Upper lobe of left lung (tissue), 6 donors: ENCODE measurements around the gene ITFG1. TPM values are rescaled to one million over a fixed set of nuclear protein-coding genes. Genes with fewer than 3 reads are reported as not detected.
"Not testable (repeated sequence)": the region's sequence is repeated elsewhere in the genome, so short reads cannot be mapped to it uniquely, and the experiment has no call there.

ENCODE experiments used
- ATAC-seq, 2 donors: fragments of 200-7000 bp; cut with Tn5 transposase; one replicate each; pipeline ENCODE4 v1.9.1; 2022; ENCODE audit warnings: mild to moderate bottlenecking in 2 of 2, moderate library complexity in 2 of 2; ENCODE audit not compliant: low FRiP score in 2 of 2
- DNase-seq, 2 donors: peaks; one replicate each; pipeline ENCODE4 v3.0.0-alpha.2; 2019 to 2020
- H3K27ac ChIP-seq, 4 donors: fragments of 200-600 bp; sonication (generic); one replicate each; pipeline ENCODE4 v1.5.1; 2016 to 2019
- H3K27me3 ChIP-seq, 4 donors: fragments of 200-600 bp; sonication (generic); one replicate each; pipeline ENCODE4 v1.5.1; 2017 to 2019
- H3K36me3 ChIP-seq, 4 donors: fragments of 200-600 bp; sonication (generic); one replicate each; pipeline ENCODE4 v1.5.1; 2016 to 2019
- H3K4me1 ChIP-seq, 4 donors: fragments of 200-600 bp; sonication (generic); one replicate each; pipeline ENCODE4 v1.5.1; 2018 to 2019
- H3K4me3 ChIP-seq, 4 donors: fragments of 200-600 bp; sonication (generic); one replicate each; pipeline ENCODE4 v1.5.1; 2017 to 2019; ENCODE audit warnings: mild to moderate bottlenecking in 2 of 4, moderate library complexity in 1 of 4
- H3K9me3 ChIP-seq, 4 donors: fragments of 200-600 bp; sonication (generic); one replicate each; pipeline ENCODE4 v1.5.1; 2018 to 2019
- CTCF ChIP-seq, 6 experiments: fragments of 450-650 bp in 4 of 6; fragments of 200-600 bp in 2 of 6; sonication (generic) in 2 of 6; IDR thresholded peaks; one replicate each; pipeline ENCODE4 v1.5.1; 2016 to 2019; ENCODE audit warnings: antibody characterized with exemption in 6 of 6
- EP300 ChIP-seq, 4 donors: sonication (generic); formaldehyde crosslinking; IDR thresholded peaks; one replicate each; pipeline ENCODE4 v1.5.1; 2017; ENCODE audit warnings: antibody characterized with exemption in 4 of 4, control low read depth in 2 of 4
- POLR2A ChIP-seq, 4 donors: fragments of 450-650 bp; IDR thresholded peaks; one replicate each; pipeline ENCODE4 v1.5.1; 2016 to 2017; ENCODE audit warnings: antibody characterized with exemption in 4 of 4, mild to moderate bottlenecking in 2 of 4
- POLR2AphosphoS5 ChIP-seq, 2 donors: sonication (generic); formaldehyde crosslinking; IDR thresholded peaks; one replicate each; pipeline ENCODE4 v1.5.1; 2017; ENCODE audit warnings: antibody characterized with exemption in 2 of 2
- WGBS, 2 donors: methylation state at CpG; one replicate each; pipeline ENCODE4 v1.1.5; 2017 to 2018; 5-methylcytosine and 5-hydroxymethylcytosine counted together
- total RNA-seq, 6 donors: library from RNA; depleted of rRNA in 4 of 6; stranded (reverse); fragments of >200 nt in 4 of 6; gene quantifications; one replicate each; pipeline versions ENCODE4 v1.1.0 to v1.2.1, GENCODE V29; 2016 to 2021
- donor health status: DM: no; HTN: no; CAD: no; lungs with moderate emphysema.
- donor health status: DM: no; HTN: yes; CAD: no; lungs with severe emphysema.

The ITFG1 gene
- total RNA-seq, 6 donors from 2014 or later = 23.7 to 58.1 (median 43.6) TPM

- H3K4me1 ChIP-seq = no peaks in the 10 kb centered on the region
- no peaks in the 10 kb centered on the region for H3K27me3 ChIP-seq
- WGBS, 2 donors = 78 to 84% methylated on average over 4 of the region's 4 CpGs
- no peak overlapping the region for H3K4me3 ChIP-seq
- H3K27ac ChIP-seq = no peak overlapping the region
- ATAC-seq = no peak
- no peak for DNase-seq
- TF ChIP-seq POLR2AphosphoS5 (IDR thresholded peaks at IDR 0.05) (no peak), CTCF (IDR thresholded peaks at IDR 0.05) (no peak), POLR2A (IDR thresholded peaks at IDR 0.05) (no peak), EP300 (IDR thresholded peaks at IDR 0.05) (no peak)
- no peaks in the 10 kb centered on the region for H3K36me3 ChIP-seq
- no peaks in the 10 kb centered on the region for H3K9me3 ChIP-seq
Observed at GRCh38 chr16:47204736-47205504, 255.9 kb downstream of the ITFG1 start.

GRCh38 chr16:47203433-47203832, 257.4 kb downstream of the ITFG1 start:
- not testable (repeated sequence) for H3K36me3 ChIP-seq, DNase-seq, H3K27me3 ChIP-seq, H3K4me1 ChIP-seq, H3K4me3 ChIP-seq, H3K9me3 ChIP-seq, H3K27ac ChIP-seq, ATAC-seq
- 80 to 97% methylated on average over 4 of the region's 4 CpGs for WGBS, 2 donors

- 100% methylated on average over 2 of the region's 2 CpGs for WGBS, 2 donors
- Histone ChIP-seq H3K27me3 (no peaks in the 10 kb centered on the region), H3K27ac (no peak overlapping the region), H3K4me1 (no peaks in the 10 kb centered on the region), H3K36me3 (no peaks in the 10 kb centered on the region), H3K9me3 (no peaks in the 10 kb centered on the region), H3K4me3 (no peak overlapping the region)
- ATAC-seq (no peak), DNase-seq (no peak)
- TF ChIP-seq EP300 (IDR thresholded peaks at IDR 0.05) (no peak), POLR2A (IDR thresholded peaks at IDR 0.05) (no peak), CTCF (IDR thresholded peaks at IDR 0.05) (no peak), POLR2AphosphoS5 (IDR thresholded peaks at IDR 0.05) (no peak)
Observed at GRCh38 chr16:47198180-47198575, 262.7 kb downstream of the ITFG1 start.

DNA sequence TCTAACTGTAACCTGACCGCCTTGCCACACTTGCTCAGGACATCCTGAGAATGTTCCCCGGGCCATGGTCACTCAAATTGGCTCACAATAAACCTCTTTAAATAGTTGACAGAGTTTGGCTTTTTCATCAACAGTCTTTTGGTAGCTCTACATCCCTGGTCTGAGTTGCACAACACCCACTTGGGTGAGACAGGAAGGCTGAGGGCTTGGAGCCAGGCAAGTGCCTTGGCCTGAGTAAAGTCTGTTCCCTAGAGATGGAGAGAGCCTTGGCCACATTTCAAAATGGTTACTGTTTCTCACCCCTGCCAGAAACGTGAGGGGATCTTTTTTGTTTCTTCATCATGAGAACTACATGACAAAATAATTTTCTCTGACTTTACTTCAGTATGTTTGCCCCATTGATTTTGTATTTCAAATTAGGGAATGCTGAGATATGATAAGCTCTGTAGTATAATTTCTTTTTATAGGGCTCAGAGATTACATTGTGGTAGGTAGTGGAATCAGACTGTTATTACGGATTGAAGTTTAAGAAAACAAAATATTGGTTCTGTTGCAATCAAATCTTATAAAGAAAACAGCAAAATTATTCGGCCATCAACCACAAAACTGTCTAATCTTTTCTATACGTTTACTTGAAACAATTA, 263.2 kb downstream of the ITFG1 start:
- Histone ChIP-seq H3K9me3 (no peaks in the 10 kb centered on the region), H3K4me3 (no peak overlapping the region), H3K36me3 (no peaks in the 10 kb centered on the region), H3K4me1 (no peaks in the 10 kb centered on the region), H3K27ac (no peak overlapping the region), H3K27me3 (no peaks in the 10 kb centered on the region)
- no peak for TF ChIP-seq POLR2AphosphoS5 (IDR thresholded peaks at IDR 0.05)
- no peak for TF ChIP-seq POLR2A (IDR thresholded peaks at IDR 0.05)
- no peak for TF ChIP-seq CTCF (IDR thresholded peaks at IDR 0.05)
- TF ChIP-seq EP300 (IDR thresholded peaks at IDR 0.05) = no peak
- ATAC-seq (no peak), DNase-seq (no peak)
- WGBS, 2 donors = 67 to 81% methylated on average over 6 of the region's 6 CpGs

GRCh38 chr16:47196457-47196856, 264.4 kb downstream of the ITFG1 start:
- no peaks in the 10 kb centered on the region for H3K4me1 ChIP-seq
- no peaks in the 10 kb centered on the region for H3K36me3 ChIP-seq
- no peak overlapping the region for H3K27ac ChIP-seq
- WGBS, 2 donors = 91 to 96% methylated on average over 5 of the region's 5 CpGs
- TF ChIP-seq EP300 (IDR thresholded peaks at IDR 0.05) (no peak), CTCF (IDR thresholded peaks at IDR 0.05) (no peak), POLR2AphosphoS5 (IDR thresholded peaks at IDR 0.05) (no peak), POLR2A (IDR thresholded peaks at IDR 0.05) (no peak)
- no peak for ATAC-seq
- no peak overlapping the region for H3K4me3 ChIP-seq
- no peaks in the 10 kb centered on the region for H3K9me3 ChIP-seq
- H3K27me3 ChIP-seq = no peaks in the 10 kb centered on the region
- no peak for DNase-seq
